Fibroblast of the aortic adventitia (primary cell): Measurements from ENCODE around the gene GLRB. TPM values are rescaled to one million over a fixed set of nuclear protein-coding genes. Genes with fewer than 3 reads are reported as not detected.

Experiments used
- DNase-seq: peaks from one replicate; pipeline ENCODE4 v3.0.0-alpha.2; 2010; ENCODE audit warnings: low read depth
- H3K4me3 ChIP-seq: 2 replicates; pipeline ENCODE4 v1.5.1; 2011; ENCODE audit warnings: low read depth, mild to moderate bottlenecking, control low read depth, low read length, moderate library complexity
- total RNA-seq: library from RNA; depleted of rRNA; stranded (reverse); fragments of >200 nt; gene quantifications from 2 replicates; pipeline ENCODE4 v1.2.3, GENCODE V29; 2012; ENCODE audit warnings: low replicate concordance
- TF ChIP-seq, protein P1 (sequence below): IDR thresholded peaks from 2 replicates; pipeline ENCODE4 v1.5.1; 2011; ENCODE audit warnings: mild to moderate bottlenecking, low read length, control low read depth, inconsistent platforms; ENCODE audit not compliant: insufficient read depth

GLRB gene
- total RNA-seq, 1 donor = 7.8 TPM

DNA sequence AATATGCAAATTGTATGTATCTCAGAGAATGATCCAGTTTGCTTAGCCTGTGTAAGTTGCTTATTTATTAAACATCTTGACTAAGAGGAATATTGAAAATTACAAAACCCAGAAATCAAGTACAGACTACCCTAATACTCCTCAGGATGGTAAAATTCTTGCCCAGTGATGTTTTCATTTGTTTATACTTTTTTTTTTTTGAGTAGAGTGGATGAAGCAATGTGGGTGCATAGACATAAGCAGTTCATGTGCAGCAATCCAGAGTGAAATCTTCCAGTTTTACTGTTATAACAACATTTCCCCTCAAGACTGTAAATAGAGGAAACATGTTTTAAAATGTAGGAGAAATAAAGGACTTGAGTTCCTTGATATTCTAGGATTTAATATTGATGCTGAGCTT is 4.7 kb downstream of the GLRB start:
- TF ChIP-seq, protein P1, sequence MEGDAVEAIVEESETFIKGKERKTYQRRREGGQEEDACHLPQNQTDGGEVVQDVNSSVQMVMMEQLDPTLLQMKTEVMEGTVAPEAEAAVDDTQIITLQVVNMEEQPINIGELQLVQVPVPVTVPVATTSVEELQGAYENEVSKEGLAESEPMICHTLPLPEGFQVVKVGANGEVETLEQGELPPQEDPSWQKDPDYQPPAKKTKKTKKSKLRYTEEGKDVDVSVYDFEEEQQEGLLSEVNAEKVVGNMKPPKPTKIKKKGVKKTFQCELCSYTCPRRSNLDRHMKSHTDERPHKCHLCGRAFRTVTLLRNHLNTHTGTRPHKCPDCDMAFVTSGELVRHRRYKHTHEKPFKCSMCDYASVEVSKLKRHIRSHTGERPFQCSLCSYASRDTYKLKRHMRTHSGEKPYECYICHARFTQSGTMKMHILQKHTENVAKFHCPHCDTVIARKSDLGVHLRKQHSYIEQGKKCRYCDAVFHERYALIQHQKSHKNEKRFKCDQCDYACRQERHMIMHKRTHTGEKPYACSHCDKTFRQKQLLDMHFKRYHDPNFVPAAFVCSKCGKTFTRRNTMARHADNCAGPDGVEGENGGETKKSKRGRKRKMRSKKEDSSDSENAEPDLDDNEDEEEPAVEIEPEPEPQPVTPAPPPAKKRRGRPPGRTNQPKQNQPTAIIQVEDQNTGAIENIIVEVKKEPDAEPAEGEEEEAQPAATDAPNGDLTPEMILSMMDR = no peak

DNA sequence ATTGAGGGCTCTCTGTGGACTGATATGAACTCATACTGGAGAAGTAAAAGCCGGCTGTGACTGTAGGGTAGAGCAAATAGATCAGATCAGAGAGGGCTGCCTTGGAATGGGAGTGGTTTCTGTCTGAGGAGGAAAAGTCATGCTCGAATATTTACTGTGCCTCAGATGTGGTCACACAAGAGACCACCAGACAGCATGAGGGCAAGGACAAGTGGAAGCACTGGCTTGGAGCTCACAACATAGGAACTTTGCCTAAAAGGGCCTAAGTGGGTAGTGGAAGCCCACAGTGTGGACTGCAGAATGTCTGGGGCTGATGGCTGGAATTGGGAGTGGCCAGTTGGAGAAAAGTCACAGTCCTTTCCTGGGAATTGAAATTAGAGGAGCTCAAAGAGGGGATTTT is 19.8 kb downstream of the GLRB start:
- DNase-seq = no peak

More for the DNA sequence above, 4.7 kb downstream of the GLRB start:
- DNase-seq = no peak
- no peak overlapping the region for H3K4me3 ChIP-seq

DNA sequence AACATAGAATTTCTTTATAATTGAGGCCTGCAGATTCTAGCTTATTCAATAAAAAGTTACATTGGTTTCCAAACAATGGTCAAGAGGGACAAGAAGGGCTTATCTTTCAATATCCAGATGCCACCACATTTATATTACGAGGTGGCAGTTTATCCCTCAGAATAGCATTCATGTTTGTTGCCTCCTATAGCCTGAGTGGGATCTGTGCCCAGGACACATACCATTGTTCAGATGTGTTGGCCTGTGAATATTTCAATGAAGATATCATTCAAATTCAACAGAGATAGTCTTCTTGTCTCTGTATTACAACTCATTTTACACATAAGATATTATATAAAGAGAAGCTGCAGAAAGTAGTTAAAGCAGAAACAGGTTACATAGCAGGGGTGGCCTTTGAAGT is 20.5 kb downstream of the GLRB start:
- TF ChIP-seq, protein P1 = no peak
- no peak overlapping the region for H3K4me3 ChIP-seq
- peak; percentile 6 for DNase-seq

More for the DNA sequence above, 19.8 kb downstream of the GLRB start:
- H3K4me3 ChIP-seq = no peak overlapping the region
- TF ChIP-seq, protein P1 = no peak

DNA sequence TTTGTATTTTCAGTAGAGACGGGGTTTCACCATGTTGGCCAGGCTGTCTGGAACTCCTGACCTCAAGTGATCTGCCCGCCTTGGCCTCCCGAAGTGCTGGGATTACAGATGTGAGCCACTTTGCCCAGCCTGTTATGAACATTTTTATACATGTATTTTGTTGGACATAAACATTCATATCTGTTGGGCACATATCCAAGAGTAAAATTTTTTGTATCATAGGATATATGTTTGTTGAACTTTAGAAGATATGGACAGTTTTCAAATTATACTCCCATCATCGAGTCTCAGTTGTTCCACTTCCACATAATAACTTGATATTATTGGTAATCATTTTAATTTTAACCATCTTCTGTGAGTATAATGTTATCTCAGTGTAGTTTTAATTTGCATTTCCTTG is 23.6 kb downstream of the GLRB start:
- TF ChIP-seq, protein P1 = no peak
- H3K4me3 ChIP-seq = no peak overlapping the region
- no peak for DNase-seq

DNA sequence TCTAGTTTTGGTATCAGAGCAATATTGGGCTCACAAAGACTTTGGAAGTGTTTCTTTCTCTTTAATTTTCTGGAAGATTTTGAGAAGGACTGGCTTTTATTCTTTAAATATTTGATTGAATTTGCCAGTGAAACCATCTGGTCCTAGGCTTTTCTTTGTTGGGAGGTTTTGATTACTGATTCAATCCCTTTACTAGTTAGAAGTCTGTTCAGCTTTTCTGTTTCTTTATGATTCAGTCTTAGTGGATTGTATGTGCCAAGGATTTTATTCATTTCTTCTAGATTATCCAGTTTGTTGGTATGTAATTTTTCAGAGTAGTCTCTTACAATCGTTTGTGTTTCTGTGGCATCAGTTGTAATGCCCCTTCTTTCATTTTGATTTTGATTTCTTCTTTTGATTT is 28.6 kb downstream of the GLRB start:
- no peak for DNase-seq
- TF ChIP-seq, protein P1 = no peak
- no peak overlapping the region for H3K4me3 ChIP-seq

DNA sequence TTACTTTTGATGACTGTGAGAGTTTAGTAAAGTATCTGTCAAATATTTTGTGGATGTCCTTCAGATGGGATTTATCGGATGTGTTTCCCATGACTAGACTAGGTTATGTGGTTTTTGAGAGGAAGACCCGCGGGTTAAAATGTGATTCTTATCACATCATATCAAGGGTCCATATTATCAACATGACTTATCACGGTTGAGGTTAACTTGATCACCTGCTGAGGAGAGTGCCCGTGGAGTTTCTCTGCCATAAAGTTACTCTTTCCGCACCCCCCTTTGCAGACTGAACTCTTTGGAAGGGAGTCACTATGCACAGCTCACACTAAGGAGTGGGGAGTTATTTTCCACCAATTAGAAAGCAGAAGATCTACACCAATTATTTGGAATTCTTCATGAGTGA is 38.7 kb downstream of the GLRB start:
- H3K4me3 ChIP-seq = no peak overlapping the region
- TF ChIP-seq, protein P1 = no peak
- no peak for DNase-seq

DNA sequence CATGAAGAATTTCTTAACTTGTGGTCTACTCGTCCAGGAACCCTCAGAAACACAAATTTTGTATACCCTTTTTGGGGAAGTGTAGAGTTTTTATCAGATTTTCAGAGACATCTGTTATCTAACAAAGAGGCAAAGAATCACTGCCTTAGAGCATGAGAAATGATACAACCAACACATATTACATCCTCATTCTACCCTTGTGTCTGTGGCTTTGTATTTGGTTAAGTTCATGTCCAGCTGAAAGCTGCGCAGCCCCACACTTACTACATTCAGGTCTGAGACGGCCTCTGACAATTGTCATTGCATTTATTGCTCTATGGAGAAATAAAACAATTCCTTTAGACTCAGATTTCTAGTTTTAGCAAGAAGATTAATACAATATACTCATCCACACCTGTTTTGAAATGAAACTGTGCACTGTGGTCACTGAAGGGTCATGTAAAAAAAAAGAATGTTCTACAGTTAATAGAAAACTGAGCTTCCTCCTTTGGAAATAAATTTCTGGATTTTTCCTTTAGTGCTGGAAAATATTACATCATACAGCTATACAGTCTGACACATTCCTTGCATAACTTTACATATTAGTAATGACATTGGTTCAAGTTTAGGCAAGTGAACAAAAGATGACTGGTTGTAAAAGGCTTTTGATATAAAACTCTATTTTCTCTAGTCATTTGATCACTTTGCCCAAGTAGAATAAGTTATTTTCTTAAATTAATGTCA is 39.8 kb downstream of the GLRB start:
- TF ChIP-seq, protein P1 = no peak
- peak; percentile 80 for DNase-seq
- no peak overlapping the region for H3K4me3 ChIP-seq
